KG1 (cell line): ENCODE results near the gene RNF212B.
"Not testable (repeated sequence)": the region's sequence is repeated elsewhere in the genome, so short reads cannot be mapped to it uniquely, and the experiment has no call there.

Experiments used
- DNase-seq: peaks from one replicate; lab custom pipeline; 2025; lab: John Stamatoyannopoulos, UW

RNF212B gene

DNA sequence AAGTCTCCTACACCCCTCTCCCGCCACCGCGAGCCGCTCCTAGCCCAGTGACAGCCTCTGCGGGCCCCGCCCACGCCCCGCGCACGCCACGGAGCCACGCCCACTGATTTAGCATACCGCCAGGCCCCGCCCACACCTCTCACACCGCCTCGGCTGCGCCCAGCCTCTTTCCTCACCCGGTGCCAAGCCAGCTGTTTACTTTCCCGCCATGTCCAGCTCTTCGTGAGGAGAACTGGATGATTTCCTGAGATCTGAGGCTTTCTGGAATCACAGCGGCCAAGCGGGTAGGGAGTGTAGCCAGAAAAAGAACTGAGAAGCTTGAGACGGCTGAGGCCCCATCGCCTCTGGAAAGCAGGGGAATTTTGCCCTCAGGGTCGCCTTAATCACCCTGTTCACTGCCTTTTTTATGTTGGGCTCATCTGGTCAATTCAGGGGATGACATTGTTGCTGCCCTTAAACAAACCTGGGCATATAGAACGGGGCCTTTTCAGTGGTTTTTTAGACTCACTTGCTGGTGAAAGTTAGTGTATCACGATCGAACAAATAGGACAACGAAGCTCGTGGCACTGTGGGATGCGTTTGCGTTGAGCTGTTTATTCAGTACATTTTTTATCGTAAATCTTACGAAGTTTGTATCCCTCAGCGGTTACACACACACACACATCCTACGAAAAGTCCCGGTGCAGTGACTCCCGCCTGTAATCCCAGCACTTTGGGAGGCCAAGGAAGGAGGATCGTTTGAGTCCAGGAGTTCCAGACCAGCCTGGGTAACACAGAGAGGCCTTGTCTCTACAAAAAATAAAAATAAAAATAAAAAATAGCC is at the start of gene RNF212B:
Gene RNF212B, plus strand, starts transcription at position 165 of the 823 bp plus-strand sequence. CDS start 2,410 bp downstream, outside the sequence.
- no peak for DNase-seq

DNA sequence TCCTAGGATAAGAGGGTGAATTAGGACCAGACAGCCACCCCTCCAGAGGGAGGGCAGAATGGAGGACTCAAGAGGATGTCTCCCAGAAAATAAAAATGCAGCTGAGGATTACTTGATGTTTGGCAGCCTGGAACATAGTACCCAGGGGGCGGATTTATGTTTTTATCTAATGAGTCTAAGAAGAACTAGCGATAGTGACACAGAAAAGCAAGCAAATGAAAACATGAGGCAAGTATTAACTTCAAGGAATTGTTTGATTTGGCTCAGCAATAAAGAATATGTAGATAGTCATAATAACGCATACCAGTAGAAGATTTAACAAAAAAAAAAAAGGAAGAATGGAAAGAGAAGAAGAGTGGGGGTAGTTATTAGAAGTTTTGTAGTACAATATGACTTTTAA is 44.3 kb upstream of the RNF212B start:
- DNase-seq: no peak

DNA sequence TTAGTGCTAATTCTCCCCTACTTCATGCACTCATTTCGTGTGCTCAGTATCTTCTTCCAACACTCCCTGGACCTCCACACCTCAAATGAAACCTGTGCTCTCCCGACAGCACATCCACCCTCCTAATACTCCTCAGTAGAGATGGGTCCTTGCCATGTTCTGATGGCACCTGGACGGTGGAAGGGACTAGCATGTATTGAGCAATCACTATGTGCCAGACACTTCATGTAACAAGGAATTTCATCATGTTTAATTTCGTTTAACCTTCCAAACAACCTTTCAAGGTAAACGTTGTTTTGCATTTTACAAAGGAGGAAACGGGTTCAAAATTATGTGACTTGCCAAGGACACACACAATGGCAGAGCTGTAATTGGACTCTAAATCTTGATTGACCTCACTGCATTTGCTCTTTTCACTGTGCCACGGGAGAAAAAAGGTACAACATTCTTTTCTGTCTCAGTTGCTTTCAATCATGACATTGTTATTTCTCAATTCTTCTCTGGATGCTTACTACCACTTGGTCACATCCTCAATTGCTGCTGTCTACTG is 42.1 kb upstream of the RNF212B start:
- no peak for DNase-seq

- DNase-seq: not testable (repeated sequence)
Measured at GRCh38 chr14:23196487-23196886, 41.2 kb upstream of the RNF212B start.

GRCh38 chr14:23199141-23199540 is 38.6 kb upstream of the RNF212B start:
- not testable (repeated sequence) for DNase-seq

GRCh38 chr14:23202001-23202400 is 35.7 kb upstream of the RNF212B start:
- no peak for DNase-seq

GRCh38 chr14:23206422-23207145 is 31.2 kb upstream of the RNF212B start:
- no peak for DNase-seq

- DNase-seq: no peak
Measured at GRCh38 chr14:23207146-23207540, 30.6 kb upstream of the RNF212B start.

DNA sequence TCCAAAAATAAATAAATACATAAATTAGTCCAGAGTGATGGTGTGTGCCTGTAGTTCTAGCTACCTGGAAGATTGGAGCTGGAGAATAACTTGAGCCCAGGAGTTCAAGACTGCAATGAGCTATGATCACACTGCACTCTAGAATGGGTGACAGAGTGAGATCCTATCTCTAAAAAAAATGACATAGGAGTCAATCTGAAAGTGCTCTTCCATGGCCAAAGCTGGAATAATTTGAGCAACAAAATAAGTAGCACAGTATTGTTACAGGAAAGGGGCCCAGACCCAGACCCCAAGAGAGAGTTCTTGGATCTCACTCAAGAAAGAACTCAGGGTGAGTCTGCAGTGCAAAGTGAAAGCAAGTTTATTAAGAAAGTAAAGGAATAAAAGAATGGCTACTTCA is 29.4 kb upstream of the RNF212B start:
- DNase-seq: no peak

DNA sequence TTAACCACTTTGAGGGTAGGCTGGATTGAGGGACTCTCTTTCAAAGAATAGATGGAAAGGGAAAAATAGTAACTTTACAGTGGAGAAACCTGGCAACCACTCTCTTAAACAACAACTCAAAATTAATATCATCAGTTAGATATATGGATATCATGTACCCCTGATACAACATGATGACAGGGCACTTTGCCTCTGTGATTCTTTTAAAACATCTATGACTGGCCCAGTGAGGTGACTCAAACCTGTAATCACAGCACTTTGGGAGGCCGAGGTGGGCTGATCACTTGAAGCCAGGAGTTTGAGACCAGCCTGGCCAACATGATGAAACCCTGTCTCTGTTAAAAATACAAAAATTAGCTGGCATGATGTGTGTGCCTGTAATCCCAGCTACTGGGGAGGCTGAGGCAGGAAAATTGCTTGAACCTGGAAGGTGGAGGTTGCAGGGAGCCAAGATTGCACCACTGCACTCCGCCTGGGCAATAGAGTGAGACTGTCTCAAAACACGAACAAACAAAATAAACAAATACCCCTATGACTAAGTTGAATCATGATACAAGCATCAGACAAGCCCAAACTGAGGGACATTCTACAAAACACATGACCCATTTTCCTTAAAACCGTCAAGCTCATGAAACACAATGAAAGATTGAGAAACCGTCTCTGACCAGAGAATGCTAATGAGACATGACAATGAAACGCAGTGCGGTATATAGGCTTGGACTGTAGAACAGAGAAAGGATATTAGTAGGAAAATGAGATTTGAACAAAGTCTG is 27.9 kb upstream of the RNF212B start:
- no peak for DNase-seq

GRCh38 chr14:23215421-23215820 is 22.3 kb upstream of the RNF212B start:
- no peak for DNase-seq

DNA sequence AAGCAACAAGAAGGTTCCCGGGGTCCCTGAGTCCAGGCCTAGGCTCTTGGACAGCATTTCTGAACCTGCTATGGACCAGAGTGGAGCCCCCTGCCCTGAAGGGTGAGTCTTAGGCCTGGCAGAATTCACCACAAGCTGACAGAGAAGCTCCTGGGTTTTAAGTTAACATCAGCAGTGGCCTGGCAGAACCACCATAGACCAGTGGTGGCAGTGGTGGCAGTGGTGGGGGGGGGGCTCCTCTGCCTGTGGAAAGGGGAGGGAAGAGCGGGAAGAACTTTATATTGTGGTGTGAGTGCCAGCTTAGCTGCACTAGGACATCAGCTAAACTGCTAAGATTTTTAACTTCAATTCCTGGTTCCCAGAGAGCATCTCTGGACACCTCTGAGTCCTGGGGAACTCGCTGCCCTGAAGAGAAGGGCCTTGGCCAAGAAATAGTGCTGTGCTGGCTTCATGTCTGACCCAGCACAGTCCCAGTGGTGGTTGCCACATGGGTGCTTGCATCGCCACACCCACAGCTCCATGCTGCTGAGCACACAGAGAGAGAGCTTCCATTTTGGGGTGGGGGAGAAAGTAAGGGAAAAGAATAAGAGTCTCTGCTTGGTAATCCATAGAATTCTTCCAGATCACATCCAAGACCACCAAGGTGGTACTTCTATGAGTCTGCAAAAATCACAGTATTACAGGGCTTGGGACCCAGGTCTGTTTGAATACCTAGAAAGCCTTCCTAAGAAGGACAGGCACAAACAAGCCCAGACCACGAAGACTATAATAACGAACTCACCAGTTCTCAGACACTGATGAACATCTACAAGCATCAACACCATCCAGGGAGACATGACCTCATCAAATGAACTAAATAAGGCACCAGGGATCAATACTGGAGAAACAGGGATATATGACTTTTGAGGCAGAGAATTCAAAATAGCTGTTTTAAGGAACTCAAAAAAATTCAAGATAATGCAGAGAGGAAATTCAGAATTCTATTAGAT is 20.4 kb upstream of the RNF212B start:
- DNase-seq: no peak

- no peak for DNase-seq
Measured at GRCh38 chr14:23219075-23219474, 18.7 kb upstream of the RNF212B start.

DNA sequence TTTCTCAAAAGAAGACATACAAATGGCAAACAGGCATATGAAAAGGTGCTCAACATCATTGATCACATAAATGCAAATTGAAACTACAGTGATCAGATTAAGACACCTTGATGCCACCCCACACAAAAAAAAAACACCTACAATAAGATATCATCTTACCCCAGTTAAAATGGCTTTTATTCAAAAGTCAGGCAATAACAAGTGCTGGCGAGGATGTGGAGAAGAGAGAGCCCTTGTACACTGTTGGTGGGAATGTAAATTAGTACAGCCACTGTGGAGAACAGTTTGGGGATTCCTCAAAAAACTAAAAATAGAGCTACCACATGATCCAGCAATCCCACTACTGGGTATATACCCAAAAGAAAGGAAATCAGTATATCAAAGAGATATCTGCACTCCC is 12.8 kb upstream of the RNF212B start:
- DNase-seq: not testable (repeated sequence)

GRCh38 chr14:23227566-23227965 is 10.2 kb upstream of the RNF212B start:
- DNase-seq: no peak

- no peak for DNase-seq
Measured at GRCh38 chr14:23228812-23229211, 8.9 kb upstream of the RNF212B start.

GRCh38 chr14:23232241-23232808 is 5.4 kb upstream of the RNF212B start:
- not testable (repeated sequence) for DNase-seq

GRCh38 chr14:23240661-23241060 is 2.9 kb downstream of the RNF212B start:
- no peak for DNase-seq

DNA sequence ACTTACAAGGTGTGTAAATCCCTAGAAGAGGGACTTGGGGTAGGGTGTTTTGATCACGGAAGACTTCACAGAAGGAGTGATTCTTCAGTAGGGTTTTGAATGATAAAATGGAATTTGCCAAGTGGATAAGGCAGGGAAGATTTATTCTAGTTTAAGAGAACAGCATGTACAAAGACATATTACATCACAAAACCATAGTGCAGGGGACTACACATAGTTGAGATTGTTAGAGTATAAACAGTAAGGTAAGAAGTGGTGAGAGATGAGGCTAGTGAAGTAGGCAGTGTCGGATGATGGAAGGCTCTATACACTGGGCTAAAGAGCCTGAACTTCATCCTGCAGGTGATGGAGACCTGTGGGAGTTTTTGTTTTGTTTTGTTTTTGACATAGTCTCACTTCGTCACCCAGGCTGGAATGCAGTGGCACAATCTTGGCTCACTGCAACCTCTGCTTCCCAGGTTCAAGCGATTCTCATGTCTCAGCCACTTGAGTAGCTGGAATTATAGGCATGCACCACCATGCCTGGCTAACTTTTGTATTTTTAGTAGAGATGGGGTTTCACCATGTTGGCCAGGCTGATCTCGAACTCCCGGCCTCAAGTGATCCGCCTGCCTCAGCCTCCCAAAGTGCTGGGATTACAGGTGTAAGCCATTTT is 3.5 kb downstream of the RNF212B start:
- not testable (repeated sequence) for DNase-seq

- no peak for DNase-seq
Measured at GRCh38 chr14:23242076-23242475, 4.3 kb downstream of the RNF212B start.
